Measurements from ENCODE around the gene CLNK.

CLNK gene

GRCh38 chr4:10703156-10703555 is 18.6 kb upstream of the CLNK start:
- H3K36me3 ChIP-seq (ENCODE audit: control insufficient read depth, insufficient read depth, low read length): no peaks in the 10 kb centered on the region
- H3K9me3 ChIP-seq (ENCODE audit: control insufficient read depth, low read length): no peaks in the 10 kb centered on the region
- no peaks in the 10 kb centered on the region for H3K27me3 ChIP-seq (ENCODE audit: control insufficient read depth, insufficient read depth, low read length, poor library complexity, severe bottlenecking)
- no peak overlapping the region for H3K27ac ChIP-seq (ENCODE audit: insufficient read depth, low read depth, low read length, poor library complexity, severe bottlenecking)
- H3K4me1 ChIP-seq (ENCODE audit: control insufficient read depth, insufficient read depth, low read length): no peaks in the 10 kb centered on the region
- WGBS, 2 experiments: 89 to 90% methylated on average over 5 of the region's 5 CpGs
- H3K4me3 ChIP-seq (ENCODE audit: insufficient read depth, low read depth, low read length): no peak overlapping the region

DNA sequence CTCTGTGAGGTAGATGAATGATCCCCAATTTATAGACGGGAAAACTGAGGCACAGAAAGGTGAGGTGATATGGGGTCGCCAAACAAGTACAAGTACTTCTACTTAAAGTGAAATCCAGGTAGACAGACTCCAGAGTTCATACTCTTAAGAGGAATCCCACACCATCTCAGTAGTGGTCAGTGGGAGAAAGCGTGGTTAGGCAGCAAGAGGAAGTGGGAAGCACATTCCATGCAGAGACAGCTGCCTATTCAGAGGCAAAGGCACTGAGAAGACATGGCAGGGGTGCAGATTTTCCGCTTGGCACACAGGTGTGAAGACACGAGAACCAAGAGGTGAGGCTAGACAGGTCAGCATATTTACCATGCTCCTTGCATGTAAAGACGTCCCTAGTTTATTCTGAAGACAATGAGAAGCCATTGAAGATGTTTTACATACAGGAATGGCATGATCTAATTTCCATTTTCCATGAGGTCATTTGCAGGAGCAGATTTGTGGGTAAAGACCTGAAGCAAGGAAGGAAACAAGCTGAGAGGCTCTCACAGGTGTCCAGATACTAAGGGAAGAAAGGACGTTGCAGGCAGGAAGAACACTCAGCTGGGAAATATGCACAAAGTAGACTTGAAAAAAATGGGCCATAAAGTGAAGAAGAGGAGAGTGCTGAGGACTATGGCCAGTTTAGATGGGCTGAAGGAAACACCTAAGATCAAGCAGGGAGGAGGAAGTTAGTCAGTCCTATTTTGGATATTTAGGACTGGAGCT is 17.3 kb upstream of the CLNK start:
- Histone ChIP-seq H3K4me1 (ENCODE audit: control insufficient read depth, insufficient read depth, low read length) (no peaks in the 10 kb centered on the region), H3K27ac (ENCODE audit: insufficient read depth, low read depth, low read length, poor library complexity, severe bottlenecking) (no peak overlapping the region), H3K4me3 (ENCODE audit: insufficient read depth, low read depth, low read length) (no peak overlapping the region), H3K27me3 (ENCODE audit: control insufficient read depth, insufficient read depth, low read length, poor library complexity, severe bottlenecking) (no peaks in the 10 kb centered on the region), H3K9me3 (ENCODE audit: control insufficient read depth, low read length) (no peaks in the 10 kb centered on the region), H3K36me3 (ENCODE audit: control insufficient read depth, insufficient read depth, low read length) (no peaks in the 10 kb centered on the region)
- 94% methylated on average over 7 of the region's 7 CpGs for WGBS, 2 experiments

GRCh38 chr4:10701161-10701560 is 16.6 kb upstream of the CLNK start:
- H3K36me3 ChIP-seq (ENCODE audit: control insufficient read depth, insufficient read depth, low read length): no peaks in the 10 kb centered on the region
- no peaks in the 10 kb centered on the region for H3K27me3 ChIP-seq (ENCODE audit: control insufficient read depth, insufficient read depth, low read length, poor library complexity, severe bottlenecking)
- WGBS, 2 experiments: 87 to 90% methylated on average over 3 of the region's 3 CpGs
- no peak overlapping the region for H3K4me3 ChIP-seq (ENCODE audit: insufficient read depth, low read depth, low read length)
- H3K4me1 ChIP-seq (ENCODE audit: control insufficient read depth, insufficient read depth, low read length): no peaks in the 10 kb centered on the region
- no peaks in the 10 kb centered on the region for H3K9me3 ChIP-seq (ENCODE audit: control insufficient read depth, low read length)
- H3K27ac ChIP-seq (ENCODE audit: insufficient read depth, low read depth, low read length, poor library complexity, severe bottlenecking): no peak overlapping the region

DNA sequence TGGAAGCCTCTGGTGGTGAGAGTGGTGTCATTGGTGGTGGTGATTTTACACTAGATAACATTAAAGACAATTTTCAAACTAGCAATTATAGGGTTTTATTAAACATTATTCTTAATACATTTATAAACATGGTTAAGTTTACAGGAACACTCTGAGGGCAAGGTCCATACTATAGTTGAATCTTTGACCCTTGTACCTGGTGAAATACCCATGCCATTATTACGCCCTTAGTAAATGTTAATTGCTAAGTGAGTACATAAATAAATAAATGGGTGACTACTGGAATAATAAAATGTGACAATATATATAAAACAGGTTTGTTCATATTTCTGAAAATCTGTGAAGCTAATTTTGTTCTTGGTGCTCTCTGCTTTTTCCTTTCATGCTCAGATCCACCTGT is 13.6 kb upstream of the CLNK start:
- Histone ChIP-seq H3K27me3 (ENCODE audit: control insufficient read depth, insufficient read depth, low read length, poor library complexity, severe bottlenecking) (no peaks in the 10 kb centered on the region), H3K4me3 (ENCODE audit: insufficient read depth, low read depth, low read length) (no peak overlapping the region), H3K27ac (ENCODE audit: insufficient read depth, low read depth, low read length, poor library complexity, severe bottlenecking) (no peak overlapping the region), H3K9me3 (ENCODE audit: control insufficient read depth, low read length) (no peaks in the 10 kb centered on the region), H3K4me1 (ENCODE audit: control insufficient read depth, insufficient read depth, low read length) (no peaks in the 10 kb centered on the region), H3K36me3 (ENCODE audit: control insufficient read depth, insufficient read depth, low read length) (no peaks in the 10 kb centered on the region)
- 80% methylated on average over 1 of the region's 1 CpG; no CpG with 5 or more reads in 1 of the 2 experiments for WGBS, 2 experiments

GRCh38 chr4:10697086-10697485 is 12.5 kb upstream of the CLNK start:
- H3K4me1 ChIP-seq (ENCODE audit: control insufficient read depth, insufficient read depth, low read length): no peaks in the 10 kb centered on the region
- no peak overlapping the region for H3K27ac ChIP-seq (ENCODE audit: insufficient read depth, low read depth, low read length, poor library complexity, severe bottlenecking)
- no peaks in the 10 kb centered on the region for H3K36me3 ChIP-seq (ENCODE audit: control insufficient read depth, insufficient read depth, low read length)
- 95 to 96% methylated on average over 5 of the region's 5 CpGs for WGBS, 2 experiments
- no peak overlapping the region for H3K4me3 ChIP-seq (ENCODE audit: insufficient read depth, low read depth, low read length)
- no peaks in the 10 kb centered on the region for H3K9me3 ChIP-seq (ENCODE audit: control insufficient read depth, low read length)
- H3K27me3 ChIP-seq (ENCODE audit: control insufficient read depth, insufficient read depth, low read length, poor library complexity, severe bottlenecking): no peaks in the 10 kb centered on the region

- H3K9me3 ChIP-seq (ENCODE audit: control insufficient read depth, low read length): no peaks in the 10 kb centered on the region
- no peak overlapping the region for H3K4me3 ChIP-seq (ENCODE audit: insufficient read depth, low read depth, low read length)
- WGBS, 2 experiments: 96 to 98% methylated on average over 4 of the region's 4 CpGs
- H3K27ac ChIP-seq (ENCODE audit: insufficient read depth, low read depth, low read length, poor library complexity, severe bottlenecking): no peak overlapping the region
- H3K4me1 ChIP-seq (ENCODE audit: control insufficient read depth, insufficient read depth, low read length): no peaks in the 10 kb centered on the region
- no peaks in the 10 kb centered on the region for H3K27me3 ChIP-seq (ENCODE audit: control insufficient read depth, insufficient read depth, low read length, poor library complexity, severe bottlenecking)
- no peaks in the 10 kb centered on the region for H3K36me3 ChIP-seq (ENCODE audit: control insufficient read depth, insufficient read depth, low read length)
Observed at GRCh38 chr4:10696253-10696652, 11.7 kb upstream of the CLNK start.

DNA sequence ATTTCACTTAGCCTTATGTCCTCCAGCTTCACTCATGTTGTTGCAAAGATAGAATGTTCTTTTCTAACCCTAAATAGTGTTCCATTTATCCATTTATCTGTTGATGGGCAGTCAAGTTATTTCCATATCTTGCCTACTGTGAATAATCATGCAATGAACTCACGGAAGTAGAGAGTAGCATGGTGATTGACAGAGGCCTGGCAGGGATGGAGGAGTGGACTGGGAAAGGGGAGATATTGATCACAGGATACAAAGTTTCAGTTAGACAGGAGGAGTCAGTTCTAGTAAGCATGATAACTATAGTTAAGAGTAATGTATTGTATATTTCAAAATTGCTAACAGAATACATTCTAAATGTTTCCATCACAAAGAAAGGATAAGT is 10.3 kb upstream of the CLNK start:
- no peak overlapping the region for H3K27ac ChIP-seq (ENCODE audit: insufficient read depth, low read depth, low read length, poor library complexity, severe bottlenecking)
- H3K27me3 ChIP-seq (ENCODE audit: control insufficient read depth, insufficient read depth, low read length, poor library complexity, severe bottlenecking): no peaks in the 10 kb centered on the region
- no peak overlapping the region for H3K4me3 ChIP-seq (ENCODE audit: insufficient read depth, low read depth, low read length)
- 91 to 100% methylated on average over 1 of the region's 1 CpG for whole genome bisulfite sequencing, 2 experiments
- H3K36me3 ChIP-seq (ENCODE audit: control insufficient read depth, insufficient read depth, low read length): no peaks in the 10 kb centered on the region
- no peaks in the 10 kb centered on the region for H3K4me1 ChIP-seq (ENCODE audit: control insufficient read depth, insufficient read depth, low read length)
- H3K9me3 ChIP-seq (ENCODE audit: control insufficient read depth, low read length): no peaks in the 10 kb centered on the region

DNA sequence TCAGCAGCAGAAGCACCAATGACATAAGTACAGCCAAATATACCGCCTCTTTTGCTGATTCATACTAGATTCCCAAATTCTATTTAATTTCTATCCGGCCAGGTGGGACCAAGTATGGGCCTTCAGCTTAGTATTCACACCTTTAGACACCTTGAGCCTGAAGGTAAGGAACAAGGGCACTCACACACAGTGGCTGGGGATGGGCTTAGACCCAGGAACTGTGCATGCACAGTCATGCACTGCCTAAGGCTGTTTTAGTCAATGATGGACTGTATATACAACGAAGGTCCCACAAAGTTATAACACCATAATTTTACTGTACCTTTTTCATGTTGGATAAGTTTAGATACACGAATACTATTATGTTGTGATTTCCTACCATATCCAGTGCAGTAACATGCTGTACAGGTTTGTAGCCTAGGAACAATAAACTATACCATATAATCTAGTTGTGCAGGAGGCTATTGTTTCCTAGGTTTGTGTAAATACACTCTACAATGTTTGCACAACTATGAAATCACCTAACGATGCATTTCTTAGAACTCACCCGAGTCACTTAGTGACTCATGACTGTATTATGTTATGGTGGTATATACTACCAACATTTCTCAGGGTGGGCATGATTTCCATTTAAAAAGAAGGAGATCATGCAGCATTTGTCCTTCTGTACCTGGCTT is 9.7 kb upstream of the CLNK start:
- no peaks in the 10 kb centered on the region for H3K27me3 ChIP-seq (ENCODE audit: control insufficient read depth, insufficient read depth, low read length, poor library complexity, severe bottlenecking)
- no peaks in the 10 kb centered on the region for H3K9me3 ChIP-seq (ENCODE audit: control insufficient read depth, low read length)
- H3K4me1 ChIP-seq (ENCODE audit: control insufficient read depth, insufficient read depth, low read length): no peaks in the 10 kb centered on the region
- no peaks in the 10 kb centered on the region for H3K36me3 ChIP-seq (ENCODE audit: control insufficient read depth, insufficient read depth, low read length)
- H3K4me3 ChIP-seq (ENCODE audit: insufficient read depth, low read depth, low read length): no peak overlapping the region
- WGBS, 2 experiments: 89 to 92% methylated on average over 4 to 5 of the region's 6 CpGs
- no peak overlapping the region for H3K27ac ChIP-seq (ENCODE audit: insufficient read depth, low read depth, low read length, poor library complexity, severe bottlenecking)

GRCh38 chr4:10691651-10692050 is 7.1 kb upstream of the CLNK start:
- Histone ChIP-seq H3K27ac (ENCODE audit: insufficient read depth, low read depth, low read length, poor library complexity, severe bottlenecking) (no peak overlapping the region), H3K4me1 (ENCODE audit: control insufficient read depth, insufficient read depth, low read length) (no peaks in the 10 kb centered on the region), H3K9me3 (ENCODE audit: control insufficient read depth, low read length) (no peaks in the 10 kb centered on the region), H3K27me3 (ENCODE audit: control insufficient read depth, insufficient read depth, low read length, poor library complexity, severe bottlenecking) (no peaks in the 10 kb centered on the region), H3K4me3 (ENCODE audit: insufficient read depth, low read depth, low read length) (no peak overlapping the region), H3K36me3 (ENCODE audit: control insufficient read depth, insufficient read depth, low read length) (no peaks in the 10 kb centered on the region)
- WGBS, 2 experiments: 95 to 98% methylated on average over 2 of the region's 2 CpGs

DNA sequence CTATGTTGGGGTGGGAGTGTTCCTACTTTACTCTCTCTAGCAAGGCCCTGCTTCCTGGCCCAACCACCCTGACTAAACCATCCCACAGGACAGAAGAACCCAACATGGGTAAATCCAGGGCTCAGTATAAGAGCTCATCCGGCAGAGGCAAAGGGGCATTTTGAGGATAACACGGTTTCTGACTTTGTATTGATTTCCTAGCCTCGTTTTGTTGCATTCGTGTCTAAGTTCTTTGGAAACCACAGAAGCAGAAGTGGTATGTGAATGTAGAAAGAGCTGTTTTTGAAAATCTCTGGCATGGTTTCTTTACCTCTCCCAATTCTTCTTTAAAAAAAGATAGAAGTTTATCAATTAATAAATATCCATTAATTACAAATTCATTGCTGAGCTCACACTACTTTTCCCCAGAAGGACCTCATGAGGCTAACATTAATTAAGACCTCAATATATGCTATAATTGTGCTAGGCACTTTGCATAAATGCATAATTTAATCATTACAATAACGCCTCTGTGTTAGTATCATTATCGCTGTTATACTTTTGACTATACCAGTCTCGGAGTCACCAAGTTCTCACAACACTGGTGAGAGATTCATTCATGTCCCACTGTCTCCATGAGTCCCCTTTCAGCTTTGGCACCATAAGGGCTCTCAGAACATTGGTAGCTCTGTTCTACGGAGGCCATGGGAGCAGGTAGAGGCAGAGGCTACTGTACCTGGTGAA is 5.8 kb upstream of the CLNK start:
- Histone ChIP-seq H3K27me3 (ENCODE audit: control insufficient read depth, insufficient read depth, low read length, poor library complexity, severe bottlenecking) (no peaks in the 10 kb centered on the region), H3K9me3 (ENCODE audit: control insufficient read depth, low read length) (no peaks in the 10 kb centered on the region), H3K4me3 (ENCODE audit: insufficient read depth, low read depth, low read length) (no peak overlapping the region), H3K27ac (ENCODE audit: insufficient read depth, low read depth, low read length, poor library complexity, severe bottlenecking) (no peak overlapping the region), H3K36me3 (ENCODE audit: control insufficient read depth, insufficient read depth, low read length) (no peaks in the 10 kb centered on the region), H3K4me1 (ENCODE audit: control insufficient read depth, insufficient read depth, low read length) (no peaks in the 10 kb centered on the region)
- WGBS, 2 experiments: 96% methylated on average over 8 of the region's 8 CpGs
